Loucy (cell line): ENCODE measurements around the gene TRIM39.

Experiments
- CTCF ChIP-seq: fragments of 200-600 bp; sonication (generic); conservative IDR thresholded peaks from 2 replicates; pipeline ENCODE4 v1.5.1; 2014; ENCODE audit warnings: mild to moderate bottlenecking, antibody characterized with exemption, low read length
- EZH2phosphoT487 ChIP-seq: fragments of 200-600 bp; IDR thresholded peaks from 2 replicates; pipeline ENCODE4 v1.6.1; 2018; ENCODE audit warnings: antibody characterized with exemption, mild to moderate bottlenecking, moderate library complexity, borderline replicate concordance

- TF ChIP-seq CTCF (no peak), EZH2phosphoT487 (no peak)
These were observed 53.7 kb downstream of the TRIM39 start for GRCh38 chr6:30380464-30380863.
